HT1080 (cell line): Measurements from ENCODE around the gene BTBD2. TPM values are rescaled to one million over a fixed set of nuclear protein-coding genes. Genes with fewer than 3 reads are reported as not detected.
A peak's percentile ranks its signal among the peaks of the same experiment; 100 is the strongest.

Source experiments
- DNase-seq: peaks from one replicate; pipeline ENCODE4 v3.0.0-alpha.2; 2015; ENCODE audit warnings: low read depth
- total RNA-seq: library from RNA; depleted of rRNA; stranded (reverse); fragments of >200 nt; shearing (Covaris generic); gene quantifications from 2 replicates; pipeline ENCODE4 v1.2.3, GENCODE V29; 2014

BTBD2 gene
- total RNA-seq, 1 experiment from 2014 or later, result 66.6 TPM

GRCh38 chr19:1987197-1988187 is 28.0 kb downstream of the BTBD2 start:
- no peak for DNase-seq

- no peak for DNase-seq
Observed at GRCh38 chr19:1986357-1987162, 29.0 kb downstream of the BTBD2 start.

- no peak for DNase-seq
Observed at GRCh38 chr19:1985588-1986356, 29.7 kb downstream of the BTBD2 start.

DNA sequence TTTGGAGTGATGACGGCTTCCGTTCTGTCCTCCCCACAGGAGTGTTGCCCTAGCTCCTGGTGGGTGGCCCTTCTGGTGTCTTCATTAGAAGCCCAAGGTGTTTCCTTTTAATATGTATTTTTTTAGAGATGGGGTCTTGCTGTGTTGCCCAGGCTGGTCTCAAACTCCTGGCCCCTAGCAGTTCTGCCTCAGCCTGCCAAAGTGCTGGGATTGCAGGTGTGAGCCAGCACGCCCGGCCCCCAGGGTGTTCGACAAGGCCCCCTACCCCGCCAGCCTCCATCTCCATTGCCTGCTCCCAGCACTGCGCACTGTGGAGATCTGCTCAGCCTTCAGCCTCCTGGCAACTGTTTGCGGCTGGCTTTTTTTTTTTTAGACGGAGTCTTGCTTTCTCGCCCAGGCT is 31.2 kb downstream of the BTBD2 start:
- DNase-seq, result no peak

- no peak for DNase-seq
Observed at GRCh38 chr19:1981253-1981652, 34.3 kb downstream of the BTBD2 start.

GRCh38 chr19:1980809-1981181 is 34.7 kb downstream of the BTBD2 start:
- no peak for DNase-seq

GRCh38 chr19:1980091-1980808 is 35.3 kb downstream of the BTBD2 start:
- DNase-seq, result no peak

DNA sequence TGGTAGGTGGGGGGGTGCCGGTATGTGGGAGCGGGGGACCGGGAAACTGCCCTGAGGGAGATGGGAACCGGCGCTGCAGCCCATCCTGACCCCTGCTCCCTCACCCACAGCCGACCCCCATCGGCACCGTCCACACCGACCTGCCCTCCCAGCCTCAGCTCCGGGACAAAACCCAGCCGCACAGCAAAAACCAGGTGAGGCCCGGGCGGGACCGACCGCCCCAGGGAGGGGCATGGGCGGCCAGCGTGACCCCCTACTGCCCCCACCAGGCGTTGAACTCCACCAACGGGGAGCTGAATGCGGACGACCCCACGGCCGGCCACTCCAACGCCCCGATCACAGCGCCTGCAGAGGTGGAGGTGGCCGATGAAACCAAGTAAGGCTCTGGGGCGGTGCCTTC is 35.9 kb downstream of the BTBD2 start:
- no peak for DNase-seq

- DNase-seq, result no peak
Observed at GRCh38 chr19:1979017-1979416, 36.5 kb downstream of the BTBD2 start.

DNA sequence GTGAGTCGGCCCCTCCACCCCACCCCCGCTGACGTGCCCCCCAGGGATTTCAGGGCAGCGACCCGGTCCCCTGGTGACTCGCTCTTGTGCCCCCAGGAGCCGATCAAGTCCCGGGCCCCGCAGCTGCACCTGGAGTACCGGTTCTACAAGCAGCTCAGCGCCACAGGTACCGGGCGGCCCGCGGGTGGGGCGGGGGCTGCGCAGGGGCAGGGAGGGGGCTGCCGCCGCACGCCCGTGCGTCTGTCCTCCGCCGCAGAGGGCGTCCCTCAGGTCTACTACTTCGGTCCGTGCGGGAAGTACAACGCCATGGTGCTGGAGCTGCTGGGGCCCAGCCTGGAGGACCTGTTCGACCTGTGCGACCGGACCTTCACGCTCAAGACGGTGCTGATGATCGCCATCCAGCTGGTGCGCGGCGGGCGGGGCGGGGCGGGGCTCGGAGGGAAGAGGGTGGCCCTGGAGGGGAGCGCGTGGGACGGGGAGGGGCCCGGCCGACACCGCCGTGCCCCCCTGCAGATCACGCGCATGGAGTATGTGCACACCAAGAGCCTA is 37.1 kb downstream of the BTBD2 start:
- no peak for DNase-seq

DNA sequence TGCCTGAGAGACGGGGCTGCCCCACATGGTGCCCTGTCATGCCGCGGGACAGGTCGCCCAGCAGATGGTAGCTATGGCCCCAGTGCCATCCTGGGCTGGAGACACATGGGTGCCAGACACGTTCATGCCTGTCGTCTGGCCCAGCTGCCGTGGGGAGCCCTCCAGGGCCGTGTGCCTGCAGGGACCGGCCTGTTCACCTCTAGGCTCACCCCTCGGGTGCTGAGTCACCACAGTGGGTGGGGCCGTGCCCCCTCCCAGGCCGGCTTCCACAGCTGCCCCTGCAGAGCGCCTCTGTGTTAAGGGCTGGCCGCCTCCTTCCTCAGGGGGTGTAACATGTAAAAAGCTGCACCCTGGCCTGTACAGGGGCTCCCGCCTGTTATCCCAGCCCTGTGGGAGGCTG is 38.4 kb downstream of the BTBD2 start:
- no peak for DNase-seq

- no peak for DNase-seq
Observed at GRCh38 chr19:1975162-1975480, 40.4 kb downstream of the BTBD2 start.

- no peak for DNase-seq
Observed at GRCh38 chr19:1974381-1975161, 40.9 kb downstream of the BTBD2 start.

DNA sequence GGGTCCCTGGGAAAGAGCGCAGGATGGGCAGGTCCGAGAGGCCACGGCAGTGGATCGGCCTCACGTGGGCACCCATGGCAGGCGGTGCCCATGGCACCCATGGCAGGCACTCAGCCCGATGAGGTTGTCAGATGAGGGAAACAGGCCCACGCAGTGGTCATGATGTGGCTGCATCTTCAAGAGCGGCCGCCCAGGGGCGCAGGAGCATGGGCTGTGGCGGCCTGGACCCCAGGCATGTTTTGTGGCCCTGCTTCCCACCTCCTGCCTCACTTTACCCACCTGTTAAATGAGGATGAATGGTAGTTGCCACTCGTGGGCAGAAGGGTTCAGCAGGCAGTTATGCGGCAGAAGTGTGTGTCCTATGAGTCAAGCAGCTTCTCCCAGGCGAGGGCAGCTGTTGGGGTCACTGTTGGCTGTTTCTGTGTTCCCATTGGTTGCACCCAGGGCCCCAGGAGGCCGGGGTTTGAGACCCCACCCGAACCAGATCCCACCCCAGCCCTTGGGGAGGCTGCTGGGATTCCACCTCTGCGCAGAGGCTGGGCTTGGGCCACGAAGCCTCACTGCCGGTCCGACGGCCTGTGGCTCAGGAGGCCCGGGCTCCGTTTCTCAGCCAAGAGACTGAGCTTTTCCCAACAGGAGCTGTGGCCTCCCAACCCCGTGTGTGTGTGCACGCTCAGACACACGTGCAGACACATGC is 44.6 kb downstream of the BTBD2 start:
- no peak for DNase-seq

- DNase-seq, result peak; percentile 45
Observed at GRCh38 chr19:1970003-1970805, 45.3 kb downstream of the BTBD2 start.

DNA sequence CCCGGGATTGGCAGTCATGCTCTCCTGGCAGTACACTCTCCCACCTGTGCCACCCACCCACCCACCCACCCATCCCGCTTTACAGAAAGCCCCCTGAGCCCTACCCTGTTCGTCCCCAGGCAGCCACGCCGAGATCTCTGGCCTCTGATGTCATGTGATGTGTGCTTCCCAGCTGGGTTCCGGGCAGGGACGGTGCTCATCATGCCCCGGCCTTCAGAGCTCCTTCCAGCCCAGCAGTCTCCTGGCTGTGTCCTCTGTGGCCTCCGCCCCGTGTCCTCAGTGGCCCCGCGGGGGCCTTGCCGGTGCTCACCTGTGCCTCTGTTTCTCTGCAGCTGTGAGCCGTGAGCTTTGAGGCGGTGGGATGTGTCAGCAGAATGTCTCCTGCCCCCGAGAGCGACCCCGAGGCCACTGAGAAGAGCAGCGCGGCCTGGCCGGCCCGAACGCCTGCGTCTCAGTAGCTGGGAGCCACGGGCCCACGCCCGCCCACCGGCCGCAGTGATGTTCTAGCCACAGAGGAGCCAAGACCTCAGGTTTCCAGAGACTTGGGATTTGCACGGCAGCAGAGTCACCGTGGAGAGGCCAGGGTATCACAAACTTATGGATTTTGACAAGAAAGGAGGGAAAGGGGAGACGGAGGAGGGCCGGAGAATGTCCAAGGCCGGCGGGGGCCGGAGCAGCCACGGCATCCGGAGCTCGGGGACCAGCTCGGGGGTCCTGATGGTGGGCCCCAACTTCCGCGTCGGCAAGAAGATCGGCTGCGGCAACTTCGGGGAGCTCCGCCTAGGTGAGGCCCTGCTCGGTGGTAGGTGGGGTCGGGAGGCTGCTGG is 46.1 kb downstream of the BTBD2 start:
- DNase-seq, result no peak
